Lower leg skin (tissue), 3 donors: ENCODE data around the gene CEBPZOS.

Experiments used
- CTCF ChIP-seq, 3 donors: fragments of 450-650 bp; IDR thresholded peaks; one replicate each; pipeline ENCODE4 v1.5.1; 2016; ENCODE audit warnings: antibody characterized with exemption in 3 of 3, mild to moderate bottlenecking in 3 of 3, moderate library complexity in 2 of 3
- POLR2A ChIP-seq, 2 donors: fragments of 450-650 bp; IDR thresholded peaks; one replicate each; pipeline ENCODE4 v1.6.1; 2016 to 2017; ENCODE audit warnings: antibody characterized with exemption in 2 of 2, mild to moderate bottlenecking in 1 of 2, moderate library complexity in 1 of 2

- no peak for TF ChIP-seq CTCF (IDR thresholded peaks at IDR 0.05)
- no peak for TF ChIP-seq POLR2A (IDR thresholded peaks at IDR 0.05)
These were observed 40.0 kb upstream of the CEBPZOS start for GRCh38 chr2:37156071-37156856.
